Measurements from ENCODE around the gene RP2. TPM values are rescaled to one million over a fixed set of nuclear protein-coding genes. Genes with fewer than 3 reads are reported as not detected.

RP2 gene
- total and polyA plus RNA-seq, 2 of the 8 experiments (the other 6 are each of a cell fraction or from before 2014, with no cell fraction given) = 2.2 to 6.9 TPM

DNA sequence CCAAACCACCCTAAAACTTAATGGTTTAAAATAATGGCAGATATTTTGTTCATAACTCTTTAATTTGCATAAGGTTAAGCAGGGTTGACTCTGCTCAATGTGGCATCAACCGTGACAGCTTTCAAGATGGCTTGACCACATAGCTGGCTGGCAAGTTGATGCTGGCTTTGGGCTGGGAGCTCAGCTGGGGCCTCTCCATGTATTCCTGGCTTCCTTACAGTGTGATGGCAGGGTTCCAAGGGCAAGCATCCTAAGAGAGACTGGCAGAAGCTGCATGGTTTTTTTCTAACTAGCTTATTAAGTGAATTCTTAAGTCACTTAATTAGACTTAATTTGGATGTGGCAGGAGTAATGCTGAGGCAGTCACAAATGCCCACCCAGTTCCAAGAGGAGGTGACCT, 4.5 kb downstream of the RP2 start:
- Histone ChIP-seq H4K8ac (ENCODE audit: extremely low read depth, insufficient read depth, low read length) (no peak overlapping the region), H3K79me1 (ENCODE audit: low read depth, low read length) (no peaks in the 10 kb centered on the region), H3K4me1 (replicated peaks in 1 of 4; ENCODE audit: control insufficient read depth in 3 of 4, insufficient read depth in 4 of 4, low read length in 3 of 4) (no peaks in the 10 kb centered on the region), H3K4ac (replicated peaks; ENCODE audit: insufficient read length, low read depth, low read length) (no peak overlapping the region), H3K79me2 (ENCODE audit: control insufficient read depth in 1 of 2, insufficient read depth in 2 of 2, low read length in 2 of 2) (peaks cover 0 to 21% of the 10 kb centered on the region in 2 experiments; a peak in 2 of 4 replicates), H3K36me3 (ENCODE audit: control insufficient read depth in 2 of 4, insufficient read depth in 4 of 4, low read length in 3 of 4) (no peaks in the 10 kb centered on the region), H3K56ac (replicated peaks; ENCODE audit: insufficient read length, low read depth, low read length) (no peak overlapping the region), H3K9ac (replicated peaks in 1 of 4; ENCODE audit: extremely low read depth in 1 of 4, low read depth in 3 of 4, low read length in 3 of 4) (no peak overlapping the region), H2BK20ac (ENCODE audit: low read length) (no peak overlapping the region), H3K27me3 (replicated peaks in 1 of 4; ENCODE audit: control insufficient read depth in 3 of 4, extremely low read depth in 1 of 4, insufficient read depth in 3 of 4, low read length in 3 of 4) (no peaks in the 10 kb centered on the region), H3K4me3 (ENCODE audit: extremely low read depth in 1 of 4, insufficient read depth in 2 of 4, low read depth in 3 of 4, low read length in 4 of 4) (no peak overlapping the region), H2AK5ac (ENCODE audit: low read depth, low read length) (no peak overlapping the region), H2AFZ (ENCODE audit: low read length) (no peak overlapping the region), H2BK5ac (ENCODE audit: low read depth, low read length) (no peak overlapping the region), H3K27ac (ENCODE audit: low read depth, low read length) (no peak overlapping the region), H3K18ac (ENCODE audit: extremely low read depth, low read length) (no peak overlapping the region), H4K20me1 (replicated peaks in 1 of 2; ENCODE audit: control insufficient read depth in 1 of 2, insufficient read depth in 2 of 2, low read length in 2 of 2) (no peaks in the 10 kb centered on the region), H3K23ac (ENCODE audit: insufficient read length) (no peak overlapping the region), H3K4me2 (ENCODE audit: insufficient read depth in 1 of 2, low read depth in 2 of 2, low read length in 2 of 2) (no peak overlapping the region), H3K23me2 (ENCODE audit: low read depth, low read length) (no peaks in the 10 kb centered on the region; the same call in 1 of the 2 replicates), H2BK12ac (ENCODE audit: low read depth, low read length) (no peak overlapping the region), H2BK120ac (replicated peaks; ENCODE audit: low read depth, low read length) (no peak overlapping the region), H4K5ac (ENCODE audit: insufficient read length, low read depth, low read length) (no peak overlapping the region), H4K91ac (replicated peaks; ENCODE audit: insufficient read length, low read length) (no peak overlapping the region), H3K14ac (ENCODE audit: insufficient read length) (no peak overlapping the region), H3K9me3 (ENCODE audit: insufficient read depth in 2 of 2, low read depth in 1 of 2, low read length in 1 of 2) (no peaks in the 10 kb centered on the region), H2BK15ac (ENCODE audit: low read length) (no peak overlapping the region)
- WGBS, 2 experiments (ENCODE audit: extremely low coverage in 1 of 2, insufficient coverage in 1 of 2, insufficient read length in 1 of 2, insufficient replicate concordance in 2 of 2, low coverage in 1 of 2, low lambda C conversion rate in 2 of 2, missing lambda C conversion rate in 1 of 2) = 100% methylated on average over 1 of the region's 1 CpG; no CpG with 5 or more reads in 1 of the 2 experiments
- CTCF ChIA-PET (ENCODE audit: partially characterized antibody) = no interaction called here
- POLR2A ChIA-PET (ENCODE audit: partially characterized antibody) = no interaction called here
- no peak for DNase-seq (ENCODE audit: low read depth in 1 of 2, low spot score in 2 of 2)
- FAIRE-seq = no peak
- TF ChIP-seq HDAC2 (IDR thresholded peaks at IDR 0.05; ENCODE audit: borderline replicate concordance in 1 of 2, low read depth in 2 of 2, low read length in 2 of 2) = no peak
- no peak for TF ChIP-seq MAFK (IDR thresholded peaks at IDR 0.05; ENCODE audit: low read depth, low read length)
- no peak for TF ChIP-seq JUND (IDR thresholded peaks at IDR 0.05; ENCODE audit: low read length)
- TF ChIP-seq EZH2 (IDR thresholded peaks at IDR 0.05; ENCODE audit: low read depth, low read length, severe bottlenecking) = no peak
- TF ChIP-seq POLR2AphosphoS5 (IDR thresholded peaks at IDR 0.05; ENCODE audit: low read depth, low read length) = no peak
- TF ChIP-seq BCL11A (IDR thresholded peaks at IDR 0.05; ENCODE audit: low read depth in 2 of 2, low read length in 2 of 2) = no peak
- no peak for TF ChIP-seq KDM5A (IDR thresholded peaks at IDR 0.05; ENCODE audit: low read length)
- TF ChIP-seq, protein P1, sequence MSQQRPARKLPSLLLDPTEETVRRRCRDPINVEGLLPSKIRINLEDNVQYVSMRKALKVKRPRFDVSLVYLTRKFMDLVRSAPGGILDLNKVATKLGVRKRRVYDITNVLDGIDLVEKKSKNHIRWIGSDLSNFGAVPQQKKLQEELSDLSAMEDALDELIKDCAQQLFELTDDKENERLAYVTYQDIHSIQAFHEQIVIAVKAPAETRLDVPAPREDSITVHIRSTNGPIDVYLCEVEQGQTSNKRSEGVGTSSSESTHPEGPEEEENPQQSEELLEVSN (IDR thresholded peaks at IDR 0.05) = no peak
- TF ChIP-seq POU5F1 (IDR thresholded peaks at IDR 0.05; ENCODE audit: low read depth, low read length) = no peak
- no peak for TF ChIP-seq CTBP2 (IDR thresholded peaks at IDR 0.05; ENCODE audit: borderline replicate concordance, insufficient read depth, insufficient read length, low read length)
- TF ChIP-seq CEBPB (IDR thresholded peaks at IDR 0.05; ENCODE audit: low read depth, low read length) = no peak
- no peak for TF ChIP-seq CBX8 (IDR thresholded peaks at IDR 0.05; ENCODE audit: borderline replicate concordance, low read depth, low read length)
- no peak for TF ChIP-seq RXRA (IDR thresholded peaks at IDR 0.05; ENCODE audit: insufficient read depth, low read depth, low read length)
